IMR-90 (cell line): ENCODE results near the gene TMEM14A. TPM values are rescaled to one million over a fixed set of nuclear protein-coding genes. Genes with fewer than 3 reads are reported as not detected.

Experiments used
- ATAC-seq: fragments of 200-7000 bp; cut with Tn5 transposase; 2 replicates; pipeline ENCODE4 v1.9.1; 2020; ENCODE audit warnings: low read depth, mild to moderate bottlenecking, moderate library complexity
- BruUV-seq: library from RNA; stranded (reverse); fragments of 400-500 nt; replicated peaks from 2 replicates; lab custom pipeline; 2021; lab: Mats Ljungman, UMichigan
- CTCF ChIA-PET: fragments of 300-600 bp; formaldehyde crosslinking; extraction: SDS; loops from one replicate; lab custom pipeline; 2021; ENCODE audit warnings: antibody characterized with exemption; lab: Yijun Ruan, JAX
- POLR2A ChIA-PET: fragments of 300-600 bp; sonication (Branson Sonifier 250); formaldehyde crosslinking; loops from one replicate; lab custom pipeline; 2022; ENCODE audit warnings: antibody characterized with exemption; ENCODE audit not compliant: unreplicated experiment; lab: Charles Lee
- DNase-seq: peaks from one replicate; pipeline ENCODE4 v3.0.0; 2013
- H2AFZ ChIP-seq: replicated peaks from 2 replicates; pipeline ENCODE3; 2013; ENCODE audit warnings: low read length, mild to moderate bottlenecking; ENCODE audit not compliant: poor library complexity
- H2AK5ac ChIP-seq: 2 replicates; pipeline ENCODE4 v1.6.1; 2013; ENCODE audit warnings: low read depth, low read length, inconsistent platforms
- H2AK9ac ChIP-seq: replicated peaks from 2 replicates; pipeline ENCODE3; 2013; ENCODE audit warnings: mild to moderate bottlenecking, low read depth, low read length, moderate library complexity; ENCODE audit not compliant: poor library complexity
- H2BK120ac ChIP-seq: 2 replicates; pipeline ENCODE4 v1.6.1; 2013; ENCODE audit warnings: low read depth, low read length, inconsistent platforms
- H2BK15ac ChIP-seq: 3 replicates; pipeline ENCODE4 v1.6.1; 2013; ENCODE audit warnings: low read depth, low read length, inconsistent platforms
- H2BK20ac ChIP-seq: 2 replicates; pipeline ENCODE4 v1.6.1; 2013; ENCODE audit warnings: low read depth, mild to moderate bottlenecking, inconsistent platforms, low read length, moderate library complexity
- H2BK5ac ChIP-seq: 2 replicates; pipeline ENCODE4 v1.6.1; 2013; ENCODE audit warnings: mild to moderate bottlenecking, low read depth, low read length, inconsistent platforms; ENCODE audit not compliant: poor library complexity, severe bottlenecking
- H3K14ac ChIP-seq: replicated peaks from 2 replicates; pipeline ENCODE4 v1.6.1; 2013; ENCODE audit warnings: low read depth, low read length, inconsistent platforms
- H3K18ac ChIP-seq: 2 replicates; pipeline ENCODE4 v1.6.1; 2013; ENCODE audit warnings: low read depth, low read length, control low read depth
- H3K23ac ChIP-seq: 2 replicates; pipeline ENCODE4 v1.6.1; 2013; ENCODE audit warnings: low read depth, low read length, inconsistent platforms
- H3K27ac ChIP-seq: 2 replicates; pipeline ENCODE4 v1.5.1; 2013; ENCODE audit warnings: mild to moderate bottlenecking, control low read depth, low read length; ENCODE audit not compliant: insufficient read depth
- H3K27me3 ChIP-seq: 2 replicates; pipeline ENCODE4 v1.6.1; 2013; ENCODE audit warnings: low read length; ENCODE audit not compliant: control insufficient read depth, insufficient read depth
- H3K36me3 ChIP-seq: 2 replicates; pipeline ENCODE4 v1.6.1; 2013; ENCODE audit warnings: low read length, mixed read lengths; ENCODE audit not compliant: control insufficient read depth, insufficient read depth
- H3K4ac ChIP-seq: 2 replicates; pipeline ENCODE4 v1.6.1; 2013; ENCODE audit warnings: low read depth, low read length, inconsistent platforms
- H3K4me1 ChIP-seq: 2 replicates; pipeline ENCODE4 v1.6.1; 2013; ENCODE audit warnings: low read length, mixed read lengths; ENCODE audit not compliant: control insufficient read depth, insufficient read depth
- H3K4me2 ChIP-seq: 2 replicates; pipeline ENCODE4 v1.6.1; 2013; ENCODE audit warnings: low read depth, mild to moderate bottlenecking, control low read depth, low read length, moderate library complexity
- H3K4me3 ChIP-seq: 2 replicates; pipeline ENCODE4 v1.5.1; 2013; ENCODE audit warnings: low read depth, mild to moderate bottlenecking, control low read depth, low read length, moderate library complexity; ENCODE audit not compliant: insufficient read depth
- H3K56ac ChIP-seq: 2 replicates; pipeline ENCODE4 v1.6.1; 2013; ENCODE audit warnings: low read length, inconsistent platforms; ENCODE audit not compliant: insufficient read depth; ENCODE audit errors: extremely low read depth
- H3K79me1 ChIP-seq, 2 experiments: 2 replicates each; pipeline ENCODE4 v1.6.1; 2013; ENCODE audit warnings: low read length in 2 of 2, inconsistent platforms in 1 of 2, low read depth in 1 of 2
- H3K9ac ChIP-seq: 2 replicates; pipeline ENCODE4 v1.6.1; 2013; ENCODE audit warnings: low read depth, low read length, control low read depth
- H3K9me1 ChIP-seq: 2 replicates; pipeline ENCODE4 v1.6.1; 2013; ENCODE audit warnings: low read length, inconsistent platforms; ENCODE audit not compliant: insufficient read depth
- H3K9me3 ChIP-seq: 2 replicates; pipeline ENCODE4 v1.6.1; 2013; ENCODE audit warnings: low read length; ENCODE audit not compliant: control insufficient read depth, insufficient read depth
- H4K20me1 ChIP-seq: 2 replicates; pipeline ENCODE4 v1.6.1; 2013; ENCODE audit warnings: low read length, inconsistent platforms; ENCODE audit not compliant: insufficient read depth
- H4K5ac ChIP-seq: 2 replicates; pipeline ENCODE4 v1.6.1; 2013; ENCODE audit warnings: mild to moderate bottlenecking, low read depth, low read length, control low read depth
- H4K8ac ChIP-seq, 2 experiments: 2 replicates each; pipeline ENCODE4 v1.6.1; 2013; ENCODE audit warnings: low read depth in 2 of 2, low read length in 2 of 2, control low read depth in 1 of 2, inconsistent platforms in 1 of 2
- H4K91ac ChIP-seq: 2 replicates; pipeline ENCODE4 v1.6.1; 2013; ENCODE audit warnings: low read depth, low read length, inconsistent platforms; ENCODE audit not compliant: insufficient read depth
- BHLHE40 ChIP-seq: fragments of 150-350 bp; IDR thresholded peaks from 2 replicates; pipeline ENCODE4 v1.6.1; 2016; ENCODE audit warnings: mild to moderate bottlenecking, low read depth, low read length
- CEBPB ChIP-seq: IDR thresholded peaks from 2 replicates; pipeline ENCODE4 v1.6.1; 2012; ENCODE audit warnings: low read depth, low read length, improper control_type of control experiment
- CHD1 ChIP-seq: IDR thresholded peaks from 2 replicates; pipeline ENCODE4 v1.6.1; 2012; ENCODE audit warnings: low read depth, low read length, improper control_type of control experiment
- MAFK ChIP-seq: IDR thresholded peaks from 2 replicates; pipeline ENCODE4 v1.6.1; 2012; ENCODE audit warnings: low read depth, low read length, improper control_type of control experiment
- MAZ ChIP-seq: IDR thresholded peaks from 2 replicates; pipeline ENCODE4 v1.6.1; 2012; ENCODE audit warnings: low read depth, mild to moderate bottlenecking, low read length, improper control_type of control experiment, moderate library complexity, borderline replicate concordance
- MXI1 ChIP-seq: IDR thresholded peaks from 2 replicates; pipeline ENCODE4 v1.6.1; 2012; ENCODE audit warnings: low read depth, mild to moderate bottlenecking, low read length, moderate library complexity, borderline replicate concordance
- NFE2L2 ChIP-seq: fragments of 150-350 bp; IDR thresholded peaks from 2 replicates; pipeline ENCODE4 v1.6.1; 2016; ENCODE audit warnings: low read depth, mild to moderate bottlenecking, low read length
- RCOR1 ChIP-seq: IDR thresholded peaks from 2 replicates; pipeline ENCODE4 v1.6.1; 2012; ENCODE audit warnings: mild to moderate bottlenecking, low read length, improper control_type of control experiment; ENCODE audit not compliant: insufficient replicate concordance
- SMC3 ChIP-seq: fragments of 150-350 bp; IDR thresholded peaks from 2 replicates; pipeline ENCODE4 v1.6.1; 2016; ENCODE audit warnings: low read depth, mild to moderate bottlenecking, antibody characterized with exemption, low read length, moderate library complexity
- WGBS, 2 experiments: methylation state at CpG; one replicate each; pipeline versions ENCODE4 v1.1.5 to v1.1.7; 2013; ENCODE audit warnings: missing lambda C conversion rate in 2 of 2; ENCODE audit not compliant: insufficient read length in 1 of 2; ENCODE audit errors: extremely low coverage in 2 of 2; 5-methylcytosine and 5-hydroxymethylcytosine counted together
- dilution Hi-C: fragments of 300-500 bp; cut with HindIII; formaldehyde crosslinking; loops from one replicate; pipeline ENCODE4 v1.14.3; 2018; ENCODE audit warnings: low sequenced_read_pairs; ENCODE audit not compliant: unreplicated experiment
- in situ Hi-C: fragments of 300-500 bp; cut with MboI; formaldehyde crosslinking; loops from 3 replicates; pipeline ENCODE4 v1.14.3; 2019; ENCODE audit warnings: low sequenced_read_pairs, inconsistent platforms, mixed read lengths
- intact Hi-C: fragments of 100-400 bp; cut with micrococcal nuclease; formaldehyde crosslinking; loops from 2 replicates; pipeline ENCODE4 v1.10.0; 2022
- polyA plus RNA-seq, 3 experiments: library from polyadenylated mRNA; depleted of rRNA; stranded (reverse); fragments of >200 nt; gene quantifications; 2 replicates each; pipeline ENCODE4 v1.2.3, GENCODE V29; 2012; ENCODE audit warnings: low replicate concordance in 1 of 3
- total RNA-seq: library from RNA; depleted of rRNA; stranded (reverse); fragments of >200 nt; gene quantifications from 2 replicates; pipeline ENCODE4 v1.2.3, GENCODE V29; 2012
- TF ChIP-seq, protein P1 (sequence below): conservative IDR thresholded peaks from 2 replicates; pipeline ENCODE4 v1.5.1; 2012; ENCODE audit warnings: mild to moderate bottlenecking, low read depth, low read length, improper control_type of control experiment
- TF ChIP-seq, protein P2 (sequence below): fragments of 150-350 bp; IDR thresholded peaks from 2 replicates; pipeline ENCODE4 v1.6.1; 2016; ENCODE audit warnings: low read depth, mild to moderate bottlenecking, low read length, moderate library complexity, borderline replicate concordance
- TF ChIP-seq, protein P3 (sequence below): fragments of 150-350 bp; IDR thresholded peaks from 2 replicates; pipeline ENCODE4 v1.6.1; 2017; ENCODE audit warnings: mild to moderate bottlenecking, antibody characterized with exemption, low read length, low read depth

Gene TMEM14A
- total and polyA plus RNA-seq, 2 of the 4 experiments (the other 2 are of a cell fraction), result 18.5 to 25.1 TPM

DNA sequence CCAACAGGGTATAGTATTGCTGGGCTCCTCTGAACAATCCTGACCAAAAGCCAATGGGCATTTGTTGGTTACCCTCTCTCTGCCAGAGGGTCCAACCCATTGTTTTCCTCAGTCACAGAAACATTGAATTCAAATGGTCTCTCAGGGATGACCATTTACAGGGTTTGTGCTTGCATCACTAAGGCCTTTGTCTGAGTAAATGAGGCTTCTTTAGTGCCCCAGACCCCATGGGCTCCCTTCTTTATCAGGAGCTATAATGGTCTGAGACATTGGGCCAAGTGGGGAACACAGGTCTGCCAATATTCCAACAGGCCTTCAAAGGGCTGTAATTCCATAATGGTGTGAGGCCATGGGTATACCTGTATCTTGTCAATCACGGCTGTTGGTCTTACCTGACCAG is 65.2 kb downstream of the TMEM14A start:
- WGBS, 2 experiments, result no CpG with 5 or more reads among the region's 1 CpG

More for the DNA sequence above, 65.2 kb downstream of the TMEM14A start:
- Histone ChIP-seq H3K27me3 (peaks cover 11% of the 10 kb centered on the region), H4K8ac (no peak overlapping the region), H3K9ac (no peak overlapping the region), H2AK9ac (no peak overlapping the region), H2BK5ac (no peak overlapping the region), H3K4ac (no peak overlapping the region), H3K4me1 (no peaks in the 10 kb centered on the region), H3K36me3 (no peaks in the 10 kb centered on the region), H3K18ac (no peak overlapping the region), H3K14ac (no peak overlapping the region), H3K79me1 (no peaks in the 10 kb centered on the region), H2AK5ac (no peak overlapping the region), H3K9me1 (no peaks in the 10 kb centered on the region; the same call in 1 of the 2 replicates), H3K4me3 (no peak overlapping the region), H4K20me1 (no peaks in the 10 kb centered on the region), H4K5ac (no peak overlapping the region), H3K27ac (no peak overlapping the region), H3K4me2 (no peak overlapping the region), H2BK120ac (no peak overlapping the region), H2BK15ac (no peak overlapping the region), H3K9me3 (peaks cover 12% of the 10 kb centered on the region), H2AFZ (no peak overlapping the region), H4K91ac (no peak overlapping the region), H3K56ac (no peak overlapping the region), H2BK20ac (no peak overlapping the region), H3K23ac (no peak overlapping the region)
- dilution Hi-C loops, result no loop called here
- TF ChIP-seq MAZ, result no peak
- TF ChIP-seq BHLHE40, result no peak
- TF ChIP-seq MXI1, result no peak
- TF ChIP-seq, protein P1, sequence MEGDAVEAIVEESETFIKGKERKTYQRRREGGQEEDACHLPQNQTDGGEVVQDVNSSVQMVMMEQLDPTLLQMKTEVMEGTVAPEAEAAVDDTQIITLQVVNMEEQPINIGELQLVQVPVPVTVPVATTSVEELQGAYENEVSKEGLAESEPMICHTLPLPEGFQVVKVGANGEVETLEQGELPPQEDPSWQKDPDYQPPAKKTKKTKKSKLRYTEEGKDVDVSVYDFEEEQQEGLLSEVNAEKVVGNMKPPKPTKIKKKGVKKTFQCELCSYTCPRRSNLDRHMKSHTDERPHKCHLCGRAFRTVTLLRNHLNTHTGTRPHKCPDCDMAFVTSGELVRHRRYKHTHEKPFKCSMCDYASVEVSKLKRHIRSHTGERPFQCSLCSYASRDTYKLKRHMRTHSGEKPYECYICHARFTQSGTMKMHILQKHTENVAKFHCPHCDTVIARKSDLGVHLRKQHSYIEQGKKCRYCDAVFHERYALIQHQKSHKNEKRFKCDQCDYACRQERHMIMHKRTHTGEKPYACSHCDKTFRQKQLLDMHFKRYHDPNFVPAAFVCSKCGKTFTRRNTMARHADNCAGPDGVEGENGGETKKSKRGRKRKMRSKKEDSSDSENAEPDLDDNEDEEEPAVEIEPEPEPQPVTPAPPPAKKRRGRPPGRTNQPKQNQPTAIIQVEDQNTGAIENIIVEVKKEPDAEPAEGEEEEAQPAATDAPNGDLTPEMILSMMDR, result no peak
- TF ChIP-seq CEBPB, result no peak
- no peak for TF ChIP-seq NFE2L2
- TF ChIP-seq CHD1, result no peak
- TF ChIP-seq, protein P2, sequence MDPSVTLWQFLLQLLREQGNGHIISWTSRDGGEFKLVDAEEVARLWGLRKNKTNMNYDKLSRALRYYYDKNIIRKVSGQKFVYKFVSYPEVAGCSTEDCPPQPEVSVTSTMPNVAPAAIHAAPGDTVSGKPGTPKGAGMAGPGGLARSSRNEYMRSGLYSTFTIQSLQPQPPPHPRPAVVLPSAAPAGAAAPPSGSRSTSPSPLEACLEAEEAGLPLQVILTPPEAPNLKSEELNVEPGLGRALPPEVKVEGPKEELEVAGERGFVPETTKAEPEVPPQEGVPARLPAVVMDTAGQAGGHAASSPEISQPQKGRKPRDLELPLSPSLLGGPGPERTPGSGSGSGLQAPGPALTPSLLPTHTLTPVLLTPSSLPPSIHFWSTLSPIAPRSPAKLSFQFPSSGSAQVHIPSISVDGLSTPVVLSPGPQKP, result no peak
- TF ChIP-seq RCOR1, result no peak
- TF ChIP-seq MAFK, result no peak
- TF ChIP-seq SMC3, result no peak
- TF ChIP-seq, protein P3, sequence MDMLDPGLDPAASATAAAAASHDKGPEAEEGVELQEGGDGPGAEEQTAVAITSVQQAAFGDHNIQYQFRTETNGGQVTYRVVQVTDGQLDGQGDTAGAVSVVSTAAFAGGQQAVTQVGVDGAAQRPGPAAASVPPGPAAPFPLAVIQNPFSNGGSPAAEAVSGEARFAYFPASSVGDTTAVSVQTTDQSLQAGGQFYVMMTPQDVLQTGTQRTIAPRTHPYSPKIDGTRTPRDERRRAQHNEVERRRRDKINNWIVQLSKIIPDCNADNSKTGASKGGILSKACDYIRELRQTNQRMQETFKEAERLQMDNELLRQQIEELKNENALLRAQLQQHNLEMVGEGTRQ, result no peak
- in situ Hi-C loops, result no loop called here
- intact Hi-C loops, result no loop called here
- POLR2A ChIA-PET, result no interaction called here
- no peak for ATAC-seq
- CTCF ChIA-PET, result interaction anchor here (1.0 kb wide), 1 partner anchor 9 kb away, joined by 3 read pairs; no protein-coding TSS in a partner anchor
- BruUV-seq, result no TSS peak
- no peak for DNase-seq
